Liver (tissue), 3 donors: ENCODE measurements around the gene NRAS.

ENCODE experiments used
- EGR1 ChIP-seq, 2 donors: IDR thresholded peaks; 2 replicates each; pipeline ENCODE4 v1.6.1; 2016 to 2018; ENCODE audit warnings: antibody characterized with exemption in 2 of 2, low read depth in 2 of 2
- GABPA ChIP-seq, 2 donors: IDR thresholded peaks in 1 of 2; conservative IDR thresholded peaks in 1 of 2; 2 replicates each; pipeline ENCODE4 v1.6.1; 2016; ENCODE audit warnings: antibody characterized with exemption in 2 of 2, mild to moderate bottlenecking in 1 of 2, moderate library complexity in 1 of 2
- RAD21 ChIP-seq, 2 donors: IDR thresholded peaks; 2 replicates each; pipeline ENCODE4 v1.6.1; 2016; ENCODE audit warnings: antibody characterized with exemption in 2 of 2, mild to moderate bottlenecking in 2 of 2
- SP1 ChIP-seq: IDR thresholded peaks from 2 replicates; pipeline ENCODE4 v1.6.1; 2018; ENCODE audit warnings: antibody characterized with exemption, mild to moderate bottlenecking
- TF ChIP-seq, protein P1 (sequence below): fragments of 150-350 bp; IDR thresholded peaks from 2 replicates; pipeline ENCODE4 v1.5.1; 2017; ENCODE audit warnings: improper control_type of control experiment, low read depth, low read length; ENCODE audit not compliant: missing input control
- TF ChIP-seq, protein P2 (sequence below): IDR thresholded peaks from 2 replicates; pipeline ENCODE4 v1.6.1; 2016; ENCODE audit warnings: antibody characterized with exemption
- donor health status: healthy.
- donor health status: healthy.

DNA sequence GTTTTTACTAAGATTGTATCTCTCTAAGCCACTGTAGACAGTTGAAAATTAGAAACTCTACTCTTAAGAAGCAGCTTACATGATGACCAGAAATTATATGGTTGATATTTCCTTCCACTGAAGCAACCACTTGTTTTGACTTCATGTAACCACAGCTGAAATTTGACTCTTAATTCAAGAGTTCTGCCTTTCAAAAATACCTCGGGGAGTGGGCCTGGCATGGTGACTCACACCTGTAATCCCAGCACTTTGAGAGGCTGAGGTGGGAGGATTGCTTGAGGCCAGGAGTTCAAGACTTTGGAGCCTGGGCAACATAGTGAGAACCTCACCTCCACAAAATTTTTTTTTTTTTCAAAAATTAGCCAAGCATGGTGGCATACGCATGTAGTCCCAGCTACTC lies 25.5 kb downstream of the NRAS start:
- TF ChIP-seq, protein P1, sequence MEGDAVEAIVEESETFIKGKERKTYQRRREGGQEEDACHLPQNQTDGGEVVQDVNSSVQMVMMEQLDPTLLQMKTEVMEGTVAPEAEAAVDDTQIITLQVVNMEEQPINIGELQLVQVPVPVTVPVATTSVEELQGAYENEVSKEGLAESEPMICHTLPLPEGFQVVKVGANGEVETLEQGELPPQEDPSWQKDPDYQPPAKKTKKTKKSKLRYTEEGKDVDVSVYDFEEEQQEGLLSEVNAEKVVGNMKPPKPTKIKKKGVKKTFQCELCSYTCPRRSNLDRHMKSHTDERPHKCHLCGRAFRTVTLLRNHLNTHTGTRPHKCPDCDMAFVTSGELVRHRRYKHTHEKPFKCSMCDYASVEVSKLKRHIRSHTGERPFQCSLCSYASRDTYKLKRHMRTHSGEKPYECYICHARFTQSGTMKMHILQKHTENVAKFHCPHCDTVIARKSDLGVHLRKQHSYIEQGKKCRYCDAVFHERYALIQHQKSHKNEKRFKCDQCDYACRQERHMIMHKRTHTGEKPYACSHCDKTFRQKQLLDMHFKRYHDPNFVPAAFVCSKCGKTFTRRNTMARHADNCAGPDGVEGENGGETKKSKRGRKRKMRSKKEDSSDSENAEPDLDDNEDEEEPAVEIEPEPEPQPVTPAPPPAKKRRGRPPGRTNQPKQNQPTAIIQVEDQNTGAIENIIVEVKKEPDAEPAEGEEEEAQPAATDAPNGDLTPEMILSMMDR = no peak
- TF ChIP-seq, protein P2, sequence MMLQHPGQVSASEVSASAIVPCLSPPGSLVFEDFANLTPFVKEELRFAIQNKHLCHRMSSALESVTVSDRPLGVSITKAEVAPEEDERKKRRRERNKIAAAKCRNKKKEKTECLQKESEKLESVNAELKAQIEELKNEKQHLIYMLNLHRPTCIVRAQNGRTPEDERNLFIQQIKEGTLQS = no peak
- no peak for TF ChIP-seq SP1
- TF ChIP-seq EGR1 (IDR thresholded peaks at IDR 0.05; ENCODE audit: low read depth in 2 of 2) = no peak
- TF ChIP-seq GABPA (IDR thresholded peaks at IDR 0.05 in 1 of 2, conservative IDR thresholded peaks at IDR 0.05 in 1 of 2) = no peak
- no peak for TF ChIP-seq RAD21 (IDR thresholded peaks at IDR 0.05)
